Ovary (tissue), 3 donors: ENCODE results near the gene REEP6.

Source experiments
- CTCF ChIP-seq, 3 donors: fragments of 450-650 bp in 2 of 3; fragments of 200-600 bp in 1 of 3; IDR thresholded peaks; one replicate each; pipeline versions ENCODE4 v1.5.1 to v1.8.0; 2016 to 2022; ENCODE audit warnings: antibody characterized with exemption in 3 of 3, mild to moderate bottlenecking in 1 of 3
- POLR2A ChIP-seq: fragments of 450-650 bp; IDR thresholded peaks from one replicate; pipeline ENCODE4 v1.6.1; 2017; ENCODE audit warnings: antibody characterized with exemption, mild to moderate bottlenecking, moderate library complexity
- donor health status: DM: no; HTN: no; CAD: no.

- TF ChIP-seq CTCF (IDR thresholded peaks at IDR 0.05) (no peak), POLR2A (no peak)
Measured at GRCh38 chr19:1501200-1501595, 10.2 kb downstream of the REEP6 start.
